ENCODE results near the gene CALHM5.

GRCh38 chr6:116512734-116513133 lies 1.3 kb downstream of the CALHM5 start:
- TF ChIP-seq, protein P1, sequence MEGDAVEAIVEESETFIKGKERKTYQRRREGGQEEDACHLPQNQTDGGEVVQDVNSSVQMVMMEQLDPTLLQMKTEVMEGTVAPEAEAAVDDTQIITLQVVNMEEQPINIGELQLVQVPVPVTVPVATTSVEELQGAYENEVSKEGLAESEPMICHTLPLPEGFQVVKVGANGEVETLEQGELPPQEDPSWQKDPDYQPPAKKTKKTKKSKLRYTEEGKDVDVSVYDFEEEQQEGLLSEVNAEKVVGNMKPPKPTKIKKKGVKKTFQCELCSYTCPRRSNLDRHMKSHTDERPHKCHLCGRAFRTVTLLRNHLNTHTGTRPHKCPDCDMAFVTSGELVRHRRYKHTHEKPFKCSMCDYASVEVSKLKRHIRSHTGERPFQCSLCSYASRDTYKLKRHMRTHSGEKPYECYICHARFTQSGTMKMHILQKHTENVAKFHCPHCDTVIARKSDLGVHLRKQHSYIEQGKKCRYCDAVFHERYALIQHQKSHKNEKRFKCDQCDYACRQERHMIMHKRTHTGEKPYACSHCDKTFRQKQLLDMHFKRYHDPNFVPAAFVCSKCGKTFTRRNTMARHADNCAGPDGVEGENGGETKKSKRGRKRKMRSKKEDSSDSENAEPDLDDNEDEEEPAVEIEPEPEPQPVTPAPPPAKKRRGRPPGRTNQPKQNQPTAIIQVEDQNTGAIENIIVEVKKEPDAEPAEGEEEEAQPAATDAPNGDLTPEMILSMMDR (IDR thresholded peaks at IDR 0.05), result no peak
- no peak for TF ChIP-seq POLR2A (IDR thresholded peaks at IDR 0.05)

Data from thyroid gland (tissue), 4 donors.